GM08714 (cell line): Measurements from ENCODE around the gene RBMS2.

ENCODE experiments used
- H3K4me3 ChIP-seq: fragments of 200-500 bp; sonication (Bioruptor generic); 2 replicates; pipeline ENCODE4 v1.5.1; 2014; ENCODE audit warnings: mild to moderate bottlenecking, low read length, inconsistent platforms
- ZNF274 ChIP-seq: IDR thresholded peaks from 2 replicates; pipeline ENCODE4 v1.6.1; 2012; ENCODE audit warnings: mild to moderate bottlenecking, low read depth, low read length

The RBMS2 gene

DNA sequence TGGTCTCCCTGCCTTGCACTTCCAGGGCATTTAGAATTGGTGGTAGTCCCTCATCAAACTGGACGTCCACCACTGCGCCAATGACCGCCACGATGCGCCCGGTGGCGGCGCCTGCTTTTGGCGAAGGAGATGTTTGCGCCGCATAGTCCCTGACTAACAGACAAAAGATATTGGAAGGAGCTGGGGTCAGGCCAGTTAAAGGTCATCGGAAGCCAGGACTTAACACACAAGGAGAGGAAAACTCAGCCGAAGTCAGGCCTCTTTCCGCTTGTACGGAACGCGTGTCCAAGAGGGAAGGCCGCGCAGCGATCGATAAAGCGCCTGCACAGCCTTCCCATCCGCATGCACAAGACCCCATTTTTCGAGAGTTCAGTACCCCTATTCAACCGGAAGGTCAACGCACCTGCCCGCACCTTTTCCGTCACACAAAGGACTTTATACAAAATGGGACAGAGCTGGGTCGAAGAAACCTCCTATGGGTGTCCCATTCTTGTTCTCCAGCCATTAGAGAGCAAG is 123.6 kb downstream of the RBMS2 start:
- peak overlapping the region; percentile 92 for H3K4me3 ChIP-seq
- no peak for TF ChIP-seq ZNF274
